ENCODE measurements around the gene ROBO3.

DNA sequence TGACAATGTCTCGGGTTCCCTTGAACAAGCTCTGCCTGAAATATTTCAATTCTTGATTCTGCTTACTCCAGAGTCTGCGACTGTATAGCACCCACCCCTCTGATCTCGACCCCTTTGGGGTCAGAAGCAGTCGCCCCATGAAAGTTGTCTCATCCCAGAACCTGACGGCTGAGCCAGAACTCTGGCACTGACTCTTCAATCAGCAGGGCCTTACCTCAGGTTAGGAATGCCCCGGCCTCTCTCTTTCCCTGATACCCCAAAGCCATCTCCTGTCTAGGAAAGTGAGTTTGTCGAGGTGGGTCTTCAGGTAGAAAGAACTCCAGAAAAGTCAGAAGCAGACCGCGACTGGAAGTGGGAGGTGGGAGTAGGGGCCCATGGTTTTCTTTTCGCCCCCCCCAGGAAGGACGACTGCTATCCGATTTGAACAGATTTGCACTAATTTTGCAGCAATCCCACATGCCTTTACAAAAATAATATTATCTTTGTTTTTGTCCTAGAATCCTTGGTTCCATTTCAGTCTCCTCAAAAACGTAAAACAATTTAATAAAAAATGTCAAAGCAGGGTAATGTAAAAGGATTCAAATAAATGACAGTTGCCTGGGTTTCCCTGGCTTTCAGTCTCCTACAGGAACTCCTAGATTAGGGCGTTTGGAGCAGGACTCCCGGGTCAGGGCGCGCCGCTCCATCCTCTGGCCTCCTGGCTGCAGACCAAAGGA is 898 bp upstream of the ROBO3 start:
- TF ChIP-seq EZH2 (IDR thresholded peaks at IDR 0.05; ENCODE audit: borderline replicate concordance, insufficient read depth, low read depth, low read length, poor library complexity, severe bottlenecking): no peak
- TF ChIP-seq, protein P1, sequence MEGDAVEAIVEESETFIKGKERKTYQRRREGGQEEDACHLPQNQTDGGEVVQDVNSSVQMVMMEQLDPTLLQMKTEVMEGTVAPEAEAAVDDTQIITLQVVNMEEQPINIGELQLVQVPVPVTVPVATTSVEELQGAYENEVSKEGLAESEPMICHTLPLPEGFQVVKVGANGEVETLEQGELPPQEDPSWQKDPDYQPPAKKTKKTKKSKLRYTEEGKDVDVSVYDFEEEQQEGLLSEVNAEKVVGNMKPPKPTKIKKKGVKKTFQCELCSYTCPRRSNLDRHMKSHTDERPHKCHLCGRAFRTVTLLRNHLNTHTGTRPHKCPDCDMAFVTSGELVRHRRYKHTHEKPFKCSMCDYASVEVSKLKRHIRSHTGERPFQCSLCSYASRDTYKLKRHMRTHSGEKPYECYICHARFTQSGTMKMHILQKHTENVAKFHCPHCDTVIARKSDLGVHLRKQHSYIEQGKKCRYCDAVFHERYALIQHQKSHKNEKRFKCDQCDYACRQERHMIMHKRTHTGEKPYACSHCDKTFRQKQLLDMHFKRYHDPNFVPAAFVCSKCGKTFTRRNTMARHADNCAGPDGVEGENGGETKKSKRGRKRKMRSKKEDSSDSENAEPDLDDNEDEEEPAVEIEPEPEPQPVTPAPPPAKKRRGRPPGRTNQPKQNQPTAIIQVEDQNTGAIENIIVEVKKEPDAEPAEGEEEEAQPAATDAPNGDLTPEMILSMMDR (IDR thresholded peaks at IDR 0.05): no peak
